Left lung (tissue), 10 donors: ENCODE measurements around the gene FAM107B. TPM values are rescaled to one million over a fixed set of nuclear protein-coding genes. Genes with fewer than 3 reads are reported as not detected.

ENCODE experiments used
- ATAC-seq: fragments of 200-7000 bp; cut with Tn5 transposase; one replicate; pipeline ENCODE4 v1.9.1; 2020; ENCODE audit warnings: moderate library complexity
- DNase-seq, 4 donors: peaks; one replicate each; pipeline ENCODE4 v3.0.0-alpha.2; 2013 to 2020
- H3K27ac ChIP-seq, 2 donors: fragments of 200-600 bp; sonication (generic) in 1 of 2; one replicate each; pipeline versions ENCODE4 v1.5.0 to v1.8.0; 2020 to 2021
- H3K27me3 ChIP-seq, 2 donors: fragments of 200-600 bp; sonication (generic) in 1 of 2; one replicate each; pipeline versions ENCODE4 v1.5.0 to v1.8.0; 2020 to 2021
- H3K36me3 ChIP-seq, 2 donors: fragments of 200-600 bp; sonication (generic) in 1 of 2; one replicate each; pipeline versions ENCODE4 v1.5.0 to v1.8.0; 2020 to 2021
- H3K4me1 ChIP-seq, 2 donors: fragments of 200-600 bp; one replicate each; pipeline ENCODE4 v1.8.0; 2021
- H3K4me3 ChIP-seq, 2 donors: fragments of 200-600 bp; sonication (generic) in 1 of 2; one replicate each; pipeline versions ENCODE4 v1.5.0 to v1.8.0; 2020 to 2021; ENCODE audit warnings: mild to moderate bottlenecking in 1 of 2
- H3K9me3 ChIP-seq, 2 donors: fragments of 200-600 bp; sonication (generic) in 1 of 2; one replicate each; pipeline versions ENCODE4 v1.5.0 to v1.8.0; 2020 to 2021
- intact Hi-C, 2 donors: fragments of 100-400 bp; cut with DNase I; formaldehyde crosslinking; loops; one replicate each; pipeline versions ENCODE4 v1.11.2 to v1.14.2; 2022
- polyA plus RNA-seq, 6 donors: library from polyadenylated mRNA; unstranded; fragments of 120-200 nt; gene quantifications; one replicate each; pipeline ENCODE4 v1.2.1, GENCODE V29; 2013; ENCODE audit not compliant: insufficient read length in 6 of 6
- total RNA-seq, 2 donors: library from RNA; stranded (reverse); fragmentation: NEBNext Ultra II Directional; extraction: Animal tissue kit (Norgen Biotek cat#: 25700); gene quantifications; one replicate each; pipeline ENCODE4 v1.2.1, GENCODE V29; 2021
- TF ChIP-seq, protein P1 (sequence below), 2 donors: fragments of 200-600 bp; sonication (generic) in 1 of 2; IDR thresholded peaks; one replicate each; pipeline versions ENCODE4 v1.5.0 to v1.8.0; 2021; ENCODE audit warnings: antibody characterized with exemption in 2 of 2
- donor health status: DM: no; HTN: yes; CAD: no.
- donor health status: DM: no; HTN: no; CAD: no.

Gene FAM107B
- total and polyA plus RNA-seq, 8 donors: 66.2 to 93.6 (median 83.0) TPM

DNA sequence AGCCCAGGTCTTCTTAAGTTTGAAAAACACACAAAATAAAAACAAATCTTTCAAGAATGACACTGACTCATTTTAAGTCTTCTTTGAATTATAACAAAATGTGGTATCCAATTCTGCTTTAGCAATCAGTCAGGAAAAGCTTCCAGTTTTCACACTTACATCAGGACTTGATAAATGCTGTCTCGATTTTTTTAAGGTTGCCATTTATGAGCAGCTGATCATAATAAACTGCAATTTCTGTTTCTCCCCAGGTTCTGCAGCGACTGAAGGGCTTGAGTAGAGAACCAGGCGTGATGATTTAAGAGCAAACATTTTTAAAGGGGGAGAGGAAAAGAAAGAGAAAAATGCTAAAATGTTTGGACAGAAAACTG, 71.1 kb downstream of the FAM107B start:
- ATAC-seq (no peak), DNase-seq (no peak)
- peaks cover 0 to 9% of the 10 kb centered on the region in 2 donors for H3K4me1 ChIP-seq
- H3K36me3 ChIP-seq: no peaks in the 10 kb centered on the region
- no peaks in the 10 kb centered on the region for H3K9me3 ChIP-seq
- no peaks in the 10 kb centered on the region for H3K27me3 ChIP-seq
- H3K27ac ChIP-seq: no peak overlapping the region
- TF ChIP-seq, protein P1, sequence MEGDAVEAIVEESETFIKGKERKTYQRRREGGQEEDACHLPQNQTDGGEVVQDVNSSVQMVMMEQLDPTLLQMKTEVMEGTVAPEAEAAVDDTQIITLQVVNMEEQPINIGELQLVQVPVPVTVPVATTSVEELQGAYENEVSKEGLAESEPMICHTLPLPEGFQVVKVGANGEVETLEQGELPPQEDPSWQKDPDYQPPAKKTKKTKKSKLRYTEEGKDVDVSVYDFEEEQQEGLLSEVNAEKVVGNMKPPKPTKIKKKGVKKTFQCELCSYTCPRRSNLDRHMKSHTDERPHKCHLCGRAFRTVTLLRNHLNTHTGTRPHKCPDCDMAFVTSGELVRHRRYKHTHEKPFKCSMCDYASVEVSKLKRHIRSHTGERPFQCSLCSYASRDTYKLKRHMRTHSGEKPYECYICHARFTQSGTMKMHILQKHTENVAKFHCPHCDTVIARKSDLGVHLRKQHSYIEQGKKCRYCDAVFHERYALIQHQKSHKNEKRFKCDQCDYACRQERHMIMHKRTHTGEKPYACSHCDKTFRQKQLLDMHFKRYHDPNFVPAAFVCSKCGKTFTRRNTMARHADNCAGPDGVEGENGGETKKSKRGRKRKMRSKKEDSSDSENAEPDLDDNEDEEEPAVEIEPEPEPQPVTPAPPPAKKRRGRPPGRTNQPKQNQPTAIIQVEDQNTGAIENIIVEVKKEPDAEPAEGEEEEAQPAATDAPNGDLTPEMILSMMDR (IDR thresholded peaks at IDR 0.05): no peak
- intact Hi-C loops: no loop called here
- H3K4me3 ChIP-seq: no peak overlapping the region

DNA sequence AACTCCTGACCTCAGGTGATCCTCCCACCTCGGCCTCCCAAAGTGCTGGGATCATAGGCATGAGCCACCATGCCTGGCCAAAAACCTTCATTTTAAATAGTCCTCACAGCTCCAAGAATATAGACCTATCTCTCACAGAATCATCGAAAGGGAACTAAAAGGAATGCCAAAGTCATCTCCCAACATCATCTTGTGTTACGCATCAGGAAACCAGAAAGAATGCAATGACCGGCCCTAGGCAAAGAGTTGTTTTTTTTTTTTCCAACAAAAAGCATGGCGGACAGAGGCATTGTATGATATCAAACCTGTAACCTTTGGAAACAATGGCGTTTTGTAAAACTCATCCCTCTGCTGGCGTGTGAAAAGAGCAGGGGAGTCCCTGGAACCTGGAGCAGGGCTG, 73.2 kb downstream of the FAM107B start:
- Histone ChIP-seq H3K4me1 (peaks cover 0 to 9% of the 10 kb centered on the region in 2 donors), H3K4me3 (no peak overlapping the region), H3K27me3 (no peaks in the 10 kb centered on the region), H3K36me3 (no peaks in the 10 kb centered on the region), H3K27ac (no peak overlapping the region), H3K9me3 (no peaks in the 10 kb centered on the region)
- TF ChIP-seq, protein P1 (IDR thresholded peaks at IDR 0.05): no peak
- no peak for DNase-seq
- intact Hi-C loops: no loop called here
- no peak for ATAC-seq

- ATAC-seq: no peak
- H3K36me3 ChIP-seq: no peaks in the 10 kb centered on the region
- TF ChIP-seq, protein P1 (IDR thresholded peaks at IDR 0.05): no peak
- peaks cover 0 to 3% of the 10 kb centered on the region in 2 donors for H3K4me1 ChIP-seq
- intact Hi-C loops: no loop called here
- H3K27me3 ChIP-seq: no peaks in the 10 kb centered on the region
- H3K27ac ChIP-seq: no peak overlapping the region
- DNase-seq: peak in 1 of 4 donors; percentile 68
- H3K4me3 ChIP-seq: no peak overlapping the region
- H3K9me3 ChIP-seq: no peaks in the 10 kb centered on the region
Measured at GRCh38 chr10:14700546-14700945, 74.2 kb downstream of the FAM107B start.

- H3K4me1 ChIP-seq: no peaks in the 10 kb centered on the region
- H3K27me3 ChIP-seq: no peaks in the 10 kb centered on the region
- DNase-seq: no peak
- no peak overlapping the region for H3K27ac ChIP-seq
- no peaks in the 10 kb centered on the region for H3K9me3 ChIP-seq
- intact Hi-C loops: no loop called here
- ATAC-seq: no peak
- TF ChIP-seq, protein P1 (IDR thresholded peaks at IDR 0.05): no peak
- H3K36me3 ChIP-seq: no peaks in the 10 kb centered on the region
- H3K4me3 ChIP-seq: no peak overlapping the region
Measured at GRCh38 chr10:14699482-14699881, 75.2 kb downstream of the FAM107B start.

DNA sequence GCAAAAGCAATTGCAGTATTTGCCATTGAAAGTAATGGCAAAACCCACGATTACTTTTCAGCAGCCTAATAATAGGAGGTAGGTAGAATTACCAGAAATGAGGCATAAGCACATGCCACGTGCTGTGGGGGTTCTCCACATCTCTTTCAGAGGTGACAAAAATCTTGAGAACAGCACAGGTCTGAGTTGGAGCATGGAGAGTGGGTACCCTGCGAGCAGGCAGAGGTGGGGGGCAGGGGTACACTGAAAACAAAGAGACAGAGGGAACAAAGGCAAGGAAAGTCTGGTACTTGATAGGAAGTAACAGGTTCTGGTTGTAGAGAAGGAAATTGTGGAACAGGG, 75.9 kb downstream of the FAM107B start:
- Histone ChIP-seq H3K4me1 (no peaks in the 10 kb centered on the region), H3K9me3 (no peaks in the 10 kb centered on the region), H3K27ac (no peak overlapping the region), H3K27me3 (no peaks in the 10 kb centered on the region), H3K4me3 (no peak overlapping the region), H3K36me3 (no peaks in the 10 kb centered on the region)
- TF ChIP-seq, protein P1 (IDR thresholded peaks at IDR 0.05): no peak
- DNase-seq: no peak
- no peak for ATAC-seq
- intact Hi-C loops: no loop called here
